ELF-1 (cell line): ENCODE data around the gene HNRNPA1.
A peak's percentile ranks its signal among the peaks of the same experiment; 100 is the strongest.
"Not testable (repeated sequence)": the region's sequence is repeated elsewhere in the genome, so short reads cannot be mapped to it uniquely, and the experiment has no call there.

Source experiments
- DNase-seq: peaks from one replicate; pipeline ENCODE4 v3.0.0-alpha.2; 2016; ENCODE audit warnings: low read depth, low spot score

The HNRNPA1 gene

DNA sequence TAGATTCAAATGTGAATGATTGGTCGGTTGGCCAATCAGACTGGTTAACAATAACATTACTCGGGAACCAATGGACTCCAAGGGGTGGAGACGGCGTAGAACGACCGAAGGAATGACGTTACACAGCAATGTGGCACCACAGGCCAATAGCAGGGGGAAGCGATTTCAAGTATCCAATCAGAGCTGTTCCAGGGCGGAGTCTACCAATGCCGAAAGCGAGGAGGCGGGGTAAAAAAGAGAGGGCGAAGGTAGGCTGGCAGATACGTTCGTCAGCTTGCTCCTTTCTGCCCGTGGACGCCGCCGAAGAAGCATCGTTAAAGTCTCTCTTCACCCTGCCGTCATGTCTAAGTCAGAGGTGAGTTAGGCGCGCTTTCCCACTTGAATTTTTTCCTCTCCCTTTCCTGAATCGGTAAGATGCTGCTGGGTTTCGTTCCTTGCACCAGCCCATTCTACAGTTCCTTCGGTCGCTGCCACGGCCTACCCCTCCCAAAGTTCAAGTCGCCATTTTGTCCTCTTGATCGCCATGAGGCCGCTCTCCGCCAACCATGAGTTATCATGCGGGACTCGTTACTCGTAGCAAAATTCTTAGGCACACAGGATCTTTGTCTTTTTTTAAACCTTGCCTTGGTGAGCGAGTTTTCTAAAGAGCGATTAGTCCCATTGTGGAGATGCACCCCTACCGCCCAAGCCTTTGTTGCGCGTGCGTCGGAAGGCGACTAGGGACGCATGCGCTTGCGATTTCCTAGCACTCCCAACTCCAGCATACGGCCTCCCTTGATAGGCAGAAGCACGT is at the start of gene HNRNPA1:
Gene HNRNPA1 (plus strand): TSS at position 259 of the 793 bp plus-strand sequence. CDS start 82 bp downstream, at position 341.
- peak; percentile 99 for DNase-seq

DNA sequence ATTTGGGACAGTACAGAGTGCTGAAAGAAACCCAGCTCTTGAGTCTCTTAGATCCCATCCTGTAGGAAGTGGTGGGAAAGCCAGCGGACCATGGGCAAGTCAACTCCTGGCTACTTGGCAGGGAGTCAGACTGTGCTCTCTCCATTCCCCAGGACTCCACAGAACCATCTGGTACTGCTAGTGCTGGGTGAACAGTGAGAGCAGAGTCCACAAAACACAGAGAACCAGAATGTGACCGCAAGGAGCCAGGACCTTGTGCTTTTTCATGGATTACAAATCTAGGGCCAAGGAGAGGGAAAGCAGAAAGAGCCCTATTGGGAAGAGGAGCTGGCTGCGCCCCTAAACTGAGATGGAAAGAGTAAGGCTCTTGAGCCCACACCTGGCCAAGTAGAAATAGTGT is 49.3 kb upstream of the HNRNPA1 start:
- DNase-seq, result not testable (repeated sequence)

DNA sequence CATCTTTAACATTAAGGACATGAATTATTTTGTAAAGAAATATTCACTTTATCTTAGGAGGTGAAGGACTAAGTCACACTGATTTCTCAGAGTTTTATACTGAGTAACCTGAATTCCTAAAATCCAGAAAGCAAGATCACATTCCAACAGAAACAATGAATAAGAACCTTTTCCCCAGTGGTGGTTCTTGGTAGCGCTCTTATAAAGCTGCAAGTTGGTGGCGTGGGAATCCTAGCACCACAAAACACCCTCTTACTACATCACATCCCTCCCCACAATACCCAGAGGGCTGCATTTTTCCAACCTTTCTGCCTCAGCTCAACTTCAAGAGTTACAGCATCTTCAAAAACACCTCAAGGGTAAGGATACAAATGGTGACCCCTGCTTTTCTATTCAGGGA is 47.7 kb upstream of the HNRNPA1 start:
- peak; percentile 47 for DNase-seq

DNA sequence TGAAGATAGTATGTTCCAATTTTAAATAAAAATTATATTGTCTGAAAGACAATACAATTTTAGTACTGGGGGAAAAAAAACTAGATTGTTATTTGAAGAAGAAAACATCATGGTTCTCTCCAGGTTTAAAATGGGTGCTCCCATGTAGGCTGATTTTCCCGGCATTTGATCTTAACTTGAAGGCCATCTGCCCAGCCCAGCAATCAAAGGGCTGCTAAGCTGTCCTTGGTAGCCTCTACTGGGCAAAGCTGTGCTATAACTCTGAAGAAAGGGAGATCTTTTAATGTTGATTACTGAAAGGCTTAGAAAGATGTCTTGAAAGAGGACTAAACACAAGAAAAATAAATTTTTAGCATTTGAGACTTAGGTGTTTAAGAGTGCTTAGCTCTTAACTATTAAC is 42.0 kb upstream of the HNRNPA1 start:
- DNase-seq, result no peak

DNA sequence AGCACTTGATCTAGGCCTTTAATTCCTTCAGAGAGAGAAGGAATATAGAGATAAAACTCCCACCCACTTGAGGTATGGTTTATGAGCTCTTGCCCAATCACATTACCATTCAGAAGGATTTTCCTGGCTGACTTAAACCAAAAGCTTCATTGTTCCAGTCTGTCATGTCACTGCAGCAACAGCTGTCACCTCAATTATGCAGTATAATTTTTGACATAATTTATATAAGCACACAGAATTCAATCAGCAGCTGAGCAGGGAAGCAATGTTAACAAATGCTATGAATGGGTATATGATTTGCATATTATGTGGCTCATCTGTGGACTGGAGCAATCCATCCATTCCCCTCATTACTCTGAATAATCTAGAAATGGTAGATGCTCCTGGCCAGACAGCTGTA is 40.9 kb upstream of the HNRNPA1 start:
- DNase-seq, result no peak

DNA sequence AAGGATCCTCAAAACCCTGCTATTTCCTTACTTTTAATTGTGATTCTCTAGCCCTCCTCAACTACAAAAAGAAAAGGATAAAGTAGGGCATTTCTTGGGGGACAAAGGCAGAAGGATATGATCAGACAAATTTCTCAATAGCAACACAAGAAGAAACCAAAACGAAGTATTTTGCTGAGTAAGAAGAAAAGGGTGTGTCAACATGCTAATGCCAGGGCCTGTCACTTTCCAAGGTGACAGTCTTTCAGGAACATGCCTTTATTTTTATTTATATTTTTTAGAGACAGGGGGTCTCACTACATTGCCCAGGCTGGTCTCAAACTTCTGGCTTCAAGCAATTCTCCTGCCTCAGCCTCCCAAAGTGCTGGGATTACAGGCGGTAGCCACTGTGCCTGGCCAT is 40.4 kb upstream of the HNRNPA1 start:
- DNase-seq, result no peak

DNA sequence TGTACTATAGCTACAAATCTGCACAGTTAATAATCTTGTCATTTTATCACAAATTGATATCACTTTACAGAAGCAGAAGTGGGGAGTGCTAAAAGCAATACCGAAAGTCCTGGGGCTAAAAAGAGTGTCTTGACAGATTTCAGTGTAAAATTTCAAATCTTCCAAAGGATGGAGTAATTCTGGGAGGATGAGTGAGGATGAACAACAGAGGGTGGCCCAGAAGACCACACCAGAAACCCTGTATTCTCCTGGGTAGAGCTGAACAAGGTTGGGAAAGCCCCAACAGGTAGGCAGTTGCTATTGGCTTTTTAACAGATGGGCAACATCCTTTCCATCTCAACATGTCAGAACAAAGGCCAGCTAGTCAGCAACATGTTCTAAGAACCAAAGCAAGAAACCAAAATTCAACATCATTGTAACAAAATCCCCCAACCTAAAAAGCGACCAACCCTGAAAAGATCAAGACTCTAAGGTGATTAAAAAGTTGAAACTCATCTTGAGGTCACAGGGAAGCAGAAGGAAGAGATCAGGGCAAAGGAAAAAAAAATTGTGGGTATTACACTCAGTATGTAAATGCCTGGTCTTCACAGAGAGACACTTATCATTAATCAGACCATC is 39.4 kb upstream of the HNRNPA1 start:
- no peak for DNase-seq

DNA sequence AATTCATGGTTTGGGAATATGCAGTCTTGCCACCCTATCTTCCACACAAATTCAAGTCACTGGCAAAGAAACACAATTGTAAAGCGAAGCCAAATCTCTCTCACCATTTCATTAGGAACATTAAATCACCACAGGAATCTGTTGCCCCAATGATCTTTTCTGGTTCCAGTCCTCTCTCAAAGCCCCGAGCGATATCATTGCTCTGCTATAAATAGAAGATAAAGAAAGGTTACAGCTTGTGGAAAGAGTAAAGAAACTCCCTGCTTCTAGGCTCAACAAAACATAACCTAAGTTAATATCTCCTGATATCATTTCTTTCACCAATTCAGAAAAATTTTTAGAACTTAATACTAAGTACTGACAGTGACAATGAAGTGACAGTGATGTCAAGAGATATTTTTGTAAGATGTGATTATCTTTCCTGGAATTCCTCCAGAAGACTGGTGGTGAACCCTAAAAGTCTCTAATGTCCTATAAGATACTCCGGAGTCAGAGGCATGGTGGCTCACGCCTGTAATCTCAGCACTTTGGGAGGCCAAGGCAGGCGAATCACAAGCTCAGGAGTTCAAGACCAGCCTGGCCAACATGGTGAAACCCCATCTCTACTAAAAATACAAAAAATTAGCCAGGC is 34.4 kb upstream of the HNRNPA1 start:
- DNase-seq, result no peak

DNA sequence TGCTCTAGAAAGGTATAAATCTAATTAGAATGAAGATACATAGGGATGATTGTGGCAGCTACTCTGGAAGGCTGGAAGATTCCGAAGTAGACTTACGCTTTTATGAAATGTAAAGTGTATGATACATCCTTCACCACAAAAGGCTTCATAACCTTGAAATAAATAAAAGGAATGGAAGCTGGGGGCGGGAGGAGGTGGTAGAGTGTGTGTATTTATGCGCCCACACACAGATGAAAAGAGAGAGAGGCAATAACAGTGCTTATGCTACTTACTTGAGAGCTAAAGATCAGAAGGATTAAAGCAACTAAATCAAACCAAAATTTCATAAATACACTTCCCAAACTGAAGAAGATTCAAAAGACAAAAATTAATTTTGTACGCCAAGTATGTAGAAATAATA is 31.0 kb upstream of the HNRNPA1 start:
- no peak for DNase-seq

DNA sequence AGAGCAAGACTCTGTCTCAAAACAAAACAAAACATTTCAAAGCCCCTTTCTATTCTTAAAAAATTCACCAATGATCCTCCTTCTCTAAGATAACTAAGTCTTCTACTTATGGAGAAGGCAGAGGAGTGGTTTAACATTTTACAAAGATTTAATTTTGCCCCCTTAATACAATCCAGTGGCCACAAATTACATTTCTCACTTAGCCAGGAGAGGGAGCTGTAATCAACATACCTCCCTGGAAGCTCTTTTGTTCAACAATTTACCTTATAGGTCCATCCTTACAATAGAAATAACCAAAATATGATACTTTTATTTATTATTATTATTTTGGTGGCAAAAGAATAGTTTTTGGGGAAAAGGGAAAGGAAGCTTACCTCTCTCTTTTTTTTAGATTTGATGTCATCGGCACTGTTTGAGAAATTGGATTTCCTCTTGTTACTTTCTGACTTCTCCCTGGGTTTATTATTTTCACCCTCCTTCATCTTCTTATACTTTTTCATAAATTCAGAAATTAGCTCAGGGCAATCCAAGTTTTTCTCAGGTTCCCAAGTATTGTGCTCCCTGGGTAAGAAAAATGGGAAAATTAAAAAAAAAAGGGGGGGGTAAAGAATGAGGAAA is 28.8 kb upstream of the HNRNPA1 start:
- DNase-seq, result no peak

DNA sequence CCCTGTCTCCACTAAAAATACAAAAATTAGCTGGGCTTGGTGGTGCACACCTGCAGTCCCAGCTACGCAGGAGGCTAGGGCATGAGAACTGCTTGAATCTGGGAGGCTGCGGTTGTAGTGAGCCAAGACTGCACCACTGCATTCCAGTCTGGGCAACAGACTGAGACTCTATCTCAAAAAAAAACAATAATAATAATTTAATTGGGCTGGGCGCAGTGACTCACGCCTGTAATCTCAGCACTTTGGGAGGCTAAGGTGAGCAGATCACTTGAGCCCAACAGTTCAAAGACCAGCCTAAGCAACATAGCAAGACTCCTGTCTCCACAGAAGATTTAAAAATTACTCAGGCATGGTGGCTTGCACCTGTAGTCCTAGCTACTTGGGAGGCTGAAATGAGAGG is 27.3 kb upstream of the HNRNPA1 start:
- no peak for DNase-seq

DNA sequence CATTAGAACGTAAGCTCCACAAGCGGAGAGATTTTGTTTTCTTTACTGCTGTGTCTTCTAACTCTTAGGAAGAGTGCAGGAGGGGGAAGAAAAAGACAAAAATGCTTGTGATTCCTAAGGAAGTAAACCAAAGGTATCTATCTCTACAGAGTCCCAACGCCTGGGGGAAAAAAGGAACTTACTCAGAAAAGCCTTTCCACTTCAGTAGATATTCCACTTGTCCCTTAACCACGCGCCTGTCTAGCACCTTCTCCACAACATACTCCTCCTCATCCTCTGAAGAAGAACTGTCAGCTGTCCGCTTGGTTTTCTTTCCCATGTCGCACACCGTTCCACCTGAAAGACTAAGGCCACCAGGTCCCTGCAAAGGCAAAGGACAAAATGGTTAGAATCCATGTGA is 23.2 kb upstream of the HNRNPA1 start:
- no peak for DNase-seq

DNA sequence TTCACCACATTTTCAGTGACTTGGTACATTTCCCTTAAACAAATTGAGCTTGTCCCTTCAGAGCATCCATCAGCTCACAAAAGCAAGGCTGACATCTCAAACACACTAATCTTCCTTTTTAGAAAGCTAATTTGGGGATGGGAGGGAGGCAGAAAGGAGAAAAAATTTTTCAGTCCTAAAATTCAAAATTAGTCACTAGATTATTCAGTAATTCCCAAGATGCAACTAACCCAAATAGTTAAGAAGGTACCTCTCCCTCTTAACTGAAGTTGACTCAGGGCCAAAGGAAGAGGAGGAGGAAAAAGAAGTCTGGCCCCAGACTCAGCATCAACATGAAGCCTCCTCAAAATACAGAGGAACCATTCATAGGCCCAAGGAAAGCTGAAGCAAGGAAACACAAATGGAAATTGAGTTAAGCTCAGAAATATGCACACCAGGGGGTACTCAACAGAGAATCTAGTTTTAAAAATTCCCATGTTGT is 22.3 kb upstream of the HNRNPA1 start:
- no peak for DNase-seq

DNA sequence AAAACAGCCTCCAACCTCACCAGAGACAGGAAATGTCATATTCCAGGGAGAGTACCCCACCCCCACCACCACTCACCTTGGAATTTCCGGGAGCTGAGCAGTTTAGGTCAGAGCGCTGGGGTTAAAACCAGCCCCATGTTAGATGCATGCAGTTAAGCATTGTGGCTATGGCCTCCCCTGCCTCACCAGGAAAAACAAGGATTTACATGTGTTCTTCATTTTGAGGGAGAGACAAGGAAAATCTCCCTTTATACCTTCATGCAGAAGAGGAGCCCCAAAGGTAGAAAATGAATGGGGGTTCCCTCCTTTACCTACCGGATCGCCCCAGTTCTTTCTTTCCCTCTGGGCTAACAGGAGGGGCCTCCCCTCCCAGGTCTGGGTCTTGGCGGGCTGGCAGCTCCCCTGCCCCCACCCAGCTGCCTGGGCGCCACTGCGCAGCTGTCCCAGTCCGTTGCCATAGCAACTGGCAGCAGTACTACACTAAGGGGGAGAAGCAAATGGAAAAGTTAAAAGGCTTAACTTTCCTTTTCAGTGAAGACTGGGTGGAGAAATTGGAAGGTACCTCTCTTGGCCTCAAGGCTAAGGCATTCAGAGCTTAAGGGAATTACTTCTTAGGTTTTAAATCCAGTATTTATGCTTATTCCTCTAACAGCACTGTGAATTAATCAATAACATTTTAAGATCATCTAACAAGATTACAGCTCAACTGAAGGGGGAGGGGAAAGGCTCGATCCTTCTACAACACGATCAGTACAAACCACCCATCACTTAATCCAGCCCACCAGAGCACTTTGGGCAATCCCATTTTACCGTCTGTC is 21.1 kb upstream of the HNRNPA1 start:
- peak; percentile 96 for DNase-seq

DNA sequence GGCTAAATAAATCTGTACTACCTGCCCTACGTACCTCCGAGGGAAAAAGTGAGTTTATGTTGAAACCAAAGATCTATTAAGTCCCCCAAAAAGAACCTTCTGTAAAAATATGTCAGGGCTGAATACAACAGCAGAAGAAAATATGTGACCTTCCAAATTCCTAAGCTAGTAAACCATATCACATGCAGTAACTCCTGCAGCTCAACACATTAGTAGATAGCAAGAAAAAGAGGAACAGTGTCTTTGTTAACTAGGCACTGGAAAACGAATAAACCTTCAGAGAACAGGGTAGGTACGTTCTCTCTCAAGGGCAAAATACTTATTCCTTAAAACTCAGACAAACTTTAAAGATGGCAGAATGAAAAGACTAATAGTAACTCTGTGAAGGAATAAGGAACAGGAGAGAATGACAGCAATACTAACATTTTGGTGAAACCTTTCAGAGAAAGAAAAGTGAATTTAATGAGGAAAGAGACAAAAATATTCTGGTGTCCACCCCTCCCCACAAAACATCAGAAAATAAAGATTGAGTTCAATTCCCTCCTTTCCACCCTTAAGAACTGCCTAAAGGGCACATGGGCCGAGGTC is 18.6 kb upstream of the HNRNPA1 start:
- DNase-seq, result no peak

DNA sequence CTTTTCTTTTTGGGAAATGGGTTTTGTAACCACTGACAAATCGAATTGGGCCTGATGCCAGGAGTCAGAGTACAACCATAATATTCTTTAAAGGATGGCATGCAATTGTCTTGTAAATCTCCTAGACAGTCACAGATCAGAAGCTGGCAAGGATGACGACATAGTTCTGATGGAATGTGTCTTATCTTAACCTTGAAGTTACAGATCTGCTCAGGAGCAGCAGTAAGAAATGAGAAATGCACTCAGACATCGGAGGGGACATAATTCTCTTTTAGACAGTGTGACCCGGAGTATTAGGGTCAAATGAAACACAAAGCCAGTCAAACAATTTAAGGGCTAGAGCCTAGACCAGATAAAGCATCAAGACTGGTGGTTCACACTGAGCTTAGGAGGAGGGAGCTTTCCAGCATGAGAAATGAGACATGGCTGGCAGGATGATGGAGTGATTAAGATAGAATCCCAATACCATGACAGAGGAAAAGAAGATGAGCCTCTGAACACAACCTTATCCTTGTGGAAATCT is 18.1 kb upstream of the HNRNPA1 start:
- DNase-seq, result no peak

DNA sequence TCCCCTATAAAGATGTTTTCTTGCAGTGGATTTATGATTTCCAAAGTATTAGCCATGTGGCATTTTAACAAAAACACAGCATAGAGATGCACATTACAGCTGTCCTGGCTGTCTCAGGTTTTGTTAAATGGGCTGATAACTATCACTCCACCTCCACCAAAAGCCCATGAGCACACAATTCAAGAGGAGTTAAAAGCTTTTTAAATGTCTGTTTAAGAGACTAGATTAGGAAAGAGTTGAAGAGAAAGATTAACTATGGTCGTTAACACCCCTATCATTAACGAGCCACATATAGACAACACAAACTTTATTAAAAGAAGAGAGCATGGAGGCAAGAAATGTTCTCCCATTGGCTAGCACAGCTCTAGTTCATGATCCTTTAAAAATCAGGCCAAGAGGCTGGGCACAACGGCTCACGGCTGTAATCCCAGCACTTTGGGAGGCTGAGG is 15.1 kb upstream of the HNRNPA1 start:
- DNase-seq, result no peak

DNA sequence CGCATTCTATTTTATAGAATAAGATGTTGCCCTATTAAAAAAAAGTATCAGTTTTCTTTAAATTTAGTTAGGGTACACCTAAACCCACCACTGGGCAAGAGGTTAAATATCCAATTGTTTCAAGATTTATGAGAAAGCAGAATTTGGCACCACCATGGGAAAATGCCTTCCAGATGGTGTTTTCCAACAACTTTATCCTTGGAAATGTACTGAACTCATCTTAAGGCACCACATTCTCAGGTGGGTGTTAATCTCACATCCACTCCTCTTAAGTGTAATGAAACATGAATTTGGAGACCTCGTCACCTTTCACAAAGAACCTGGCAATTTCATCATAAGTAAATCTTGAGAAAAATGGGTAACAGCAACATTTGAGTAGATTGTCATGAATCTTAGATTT is 13.7 kb upstream of the HNRNPA1 start:
- DNase-seq, result no peak

DNA sequence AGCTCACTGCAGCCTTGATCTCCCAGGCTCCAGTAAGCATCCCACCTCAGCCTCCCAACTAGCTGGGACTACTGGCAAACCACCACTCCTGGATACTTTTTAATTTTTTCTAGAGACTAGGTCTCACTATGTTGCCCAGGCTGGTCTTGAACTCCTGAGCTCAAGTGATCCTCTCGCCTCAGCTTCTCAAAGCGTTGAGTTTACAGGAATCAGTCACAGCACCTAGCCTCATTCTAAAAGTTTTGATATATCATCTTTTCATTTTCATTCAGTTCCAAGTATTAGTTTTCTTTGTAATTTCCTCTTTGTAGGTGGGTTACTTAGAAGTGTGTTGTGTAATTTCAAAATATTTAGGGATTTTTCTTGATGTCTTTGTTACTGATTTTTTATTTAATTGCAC is 10.2 kb upstream of the HNRNPA1 start:
- DNase-seq, result no peak

DNA sequence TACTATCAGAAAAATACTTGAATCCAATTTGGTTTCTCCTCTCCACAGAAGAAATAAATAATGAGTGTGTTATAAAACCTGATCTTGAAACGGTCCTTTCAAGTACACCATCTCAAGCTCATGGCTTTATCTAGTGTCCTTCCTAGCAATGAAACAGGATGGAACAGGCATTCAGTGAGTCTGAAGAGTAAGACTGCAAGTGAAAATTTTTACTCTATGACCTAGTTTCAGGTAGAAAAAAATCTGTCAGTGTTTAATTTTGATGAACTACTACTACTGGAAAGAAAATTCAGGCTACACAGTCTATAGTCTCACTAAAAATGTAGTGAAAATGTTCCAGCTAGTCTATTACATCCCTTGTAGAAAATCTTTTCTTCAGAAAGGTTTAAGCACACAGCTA is 8.3 kb upstream of the HNRNPA1 start:
- no peak for DNase-seq

DNA sequence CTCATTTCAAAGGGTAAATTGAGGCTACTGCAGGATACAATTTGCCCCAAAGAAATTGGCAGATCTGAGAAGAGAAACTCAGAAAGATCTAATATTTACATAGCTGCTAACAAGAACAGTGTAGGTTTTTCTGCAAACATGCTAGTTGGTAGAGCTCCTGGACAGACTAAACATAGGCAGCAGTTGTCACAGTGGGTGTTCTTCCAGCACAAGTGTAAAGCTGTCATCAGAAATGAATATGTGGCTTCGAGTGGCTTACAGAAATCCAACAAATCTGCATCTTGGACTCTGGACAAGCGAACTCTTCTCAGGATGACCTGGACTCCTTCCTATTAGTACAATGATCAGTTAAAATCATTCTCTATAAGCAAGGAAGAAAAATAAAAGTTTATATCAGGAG is 6.5 kb upstream of the HNRNPA1 start:
- no peak for DNase-seq
